ENCODE data around the gene TFAP2E. TPM values are rescaled to one million over a fixed set of nuclear protein-coding genes. Genes with fewer than 3 reads are reported as not detected.
"Not testable (repeated sequence)": the region's sequence is repeated elsewhere in the genome, so short reads cannot be mapped to it uniquely, and the experiment has no call there.

TFAP2E gene
- polyA plus RNA-seq, 1 donor from 2014 or later: 7.0 TPM

GRCh38 chr1:35575416-35575958 lies 2.4 kb downstream of the TFAP2E start:
- Histone ChIP-seq H4K20me1 (ENCODE audit: insufficient read depth) (no peaks in the 10 kb centered on the region), H3F3A (ENCODE audit: insufficient read depth, low read length, poor library complexity, severe bottlenecking) (no peaks in the 10 kb centered on the region), H3K27ac (ENCODE audit: low read length) (no peak overlapping the region), H3K27me3 (ENCODE audit: insufficient read depth, low read depth, low read length) (peaks cover 90% of the 10 kb centered on the region), H3K9me3 (ENCODE audit: low read length) (no peaks in the 10 kb centered on the region), H3K4me3 (ENCODE audit: low read length) (no peak overlapping the region), H2AFZ (ENCODE audit: low read depth, low read length) (no peak overlapping the region), H3K9ac (ENCODE audit: low read length) (no peak overlapping the region), H3K9me2 (ENCODE audit: insufficient read depth, low read length) (no peaks in the 10 kb centered on the region), H3K79me2 (replicated peaks; ENCODE audit: insufficient read depth, low read length) (no peaks in the 10 kb centered on the region), H3K4me2 (ENCODE audit: low read length) (no peak overlapping the region), H3K36me3 (ENCODE audit: insufficient read depth, low read length) (no peaks in the 10 kb centered on the region)
- TF ChIP-seq RAD21 (conservative IDR thresholded peaks at IDR 0.05) (no peak), POLR2AphosphoS5 (IDR thresholded peaks at IDR 0.05) (no peak), TAF1 (IDR thresholded peaks at IDR 0.05; ENCODE audit: low read depth) (no peak), EZH2 (IDR thresholded peaks at IDR 0.05; ENCODE audit: borderline replicate concordance, insufficient read depth, low read length, poor library complexity, severe bottlenecking) (no peak), EP300 (conservative IDR thresholded peaks at IDR 0.05; ENCODE audit: poor library complexity, severe bottlenecking) (no peak), SMC3 (conservative IDR thresholded peaks at IDR 0.05; ENCODE audit: poor library complexity) (no peak), REST (IDR thresholded peaks at IDR 0.05; ENCODE audit: borderline replicate concordance) (no peak), MXI1 (conservative IDR thresholded peaks at IDR 0.05; ENCODE audit: poor library complexity, severe bottlenecking) (no peak), CTCF (IDR thresholded peaks at IDR 0.05; ENCODE audit: poor library complexity, severe bottlenecking) (no peak)

- no peaks in the 10 kb centered on the region for H3K36me3 ChIP-seq (ENCODE audit: insufficient read depth, low read length)
- H4K20me1 ChIP-seq (ENCODE audit: insufficient read depth): no peaks in the 10 kb centered on the region
- TF ChIP-seq EZH2 (IDR thresholded peaks at IDR 0.05; ENCODE audit: borderline replicate concordance, insufficient read depth, low read length, poor library complexity, severe bottlenecking): no peak
- no peak for TF ChIP-seq MXI1 (conservative IDR thresholded peaks at IDR 0.05; ENCODE audit: poor library complexity, severe bottlenecking)
- no peak for TF ChIP-seq TAF1 (IDR thresholded peaks at IDR 0.05; ENCODE audit: low read depth)
- TF ChIP-seq SMC3 (conservative IDR thresholded peaks at IDR 0.05; ENCODE audit: poor library complexity): no peak
- no peak for TF ChIP-seq REST (IDR thresholded peaks at IDR 0.05; ENCODE audit: borderline replicate concordance)
- no peak for TF ChIP-seq RAD21 (conservative IDR thresholded peaks at IDR 0.05)
- no peak for TF ChIP-seq POLR2AphosphoS5 (IDR thresholded peaks at IDR 0.05)
- TF ChIP-seq EP300 (conservative IDR thresholded peaks at IDR 0.05; ENCODE audit: poor library complexity, severe bottlenecking): no peak
- no peaks in the 10 kb centered on the region for H3F3A ChIP-seq (ENCODE audit: insufficient read depth, low read length, poor library complexity, severe bottlenecking)
- peaks cover 84% of the 10 kb centered on the region for H3K27me3 ChIP-seq (ENCODE audit: insufficient read depth, low read depth, low read length)
- no peak overlapping the region for H3K9ac ChIP-seq (ENCODE audit: low read length)
- no peaks in the 10 kb centered on the region for H3K9me2 ChIP-seq (ENCODE audit: insufficient read depth, low read length)
- H3K79me2 ChIP-seq (replicated peaks; ENCODE audit: insufficient read depth, low read length): no peaks in the 10 kb centered on the region
- no peak overlapping the region for H2AFZ ChIP-seq (ENCODE audit: low read depth, low read length)
- no peak overlapping the region for H3K27ac ChIP-seq (ENCODE audit: low read length)
- no peaks in the 10 kb centered on the region for H3K9me3 ChIP-seq (ENCODE audit: low read length)
- no peak overlapping the region for H3K4me3 ChIP-seq (ENCODE audit: low read length)
- no peak overlapping the region for H3K4me2 ChIP-seq (ENCODE audit: low read length)
These were observed 3.1 kb downstream of the TFAP2E start for GRCh38 chr1:35576061-35576765.

GRCh38 chr1:35576766-35577070 lies 3.6 kb downstream of the TFAP2E start:
- H3K4me3 ChIP-seq (ENCODE audit: low read length); H3F3A ChIP-seq (ENCODE audit: insufficient read depth, low read length, poor library complexity, severe bottlenecking); H3K36me3 ChIP-seq (ENCODE audit: insufficient read depth, low read length); H2AFZ ChIP-seq (ENCODE audit: low read depth, low read length); H3K9me3 ChIP-seq (ENCODE audit: low read length); H3K79me2 ChIP-seq (replicated peaks; ENCODE audit: insufficient read depth, low read length); H3K4me2 ChIP-seq (ENCODE audit: low read length); H4K20me1 ChIP-seq (ENCODE audit: insufficient read depth); H3K9me2 ChIP-seq (ENCODE audit: insufficient read depth, low read length); H3K9ac ChIP-seq (ENCODE audit: low read length); H3K27ac ChIP-seq (ENCODE audit: low read length): not testable (repeated sequence)
- peaks cover 79% of the 10 kb centered on the region for H3K27me3 ChIP-seq (ENCODE audit: insufficient read depth, low read depth, low read length)
